Lower leg skin (tissue), 4 donors: ENCODE results near the gene UGP2. TPM values are rescaled to one million over a fixed set of nuclear protein-coding genes. Genes with fewer than 3 reads are reported as not detected.

Source experiments
- DNase-seq, 2 donors: peaks; one replicate each; pipeline ENCODE4 v3.0.0-alpha.2; 2019; ENCODE audit warnings: low spot score in 2 of 2
- H3K4me3 ChIP-seq: fragments of 200-600 bp; sonication (generic); 2 replicates; pipeline ENCODE4 v1.5.1; 2017; ENCODE audit warnings: mild to moderate bottlenecking, low read depth; ENCODE audit not compliant: poor library complexity, severe bottlenecking
- CTCF ChIP-seq, 3 donors: fragments of 450-650 bp; IDR thresholded peaks; one replicate each; pipeline ENCODE4 v1.5.1; 2016; ENCODE audit warnings: antibody characterized with exemption in 3 of 3, mild to moderate bottlenecking in 3 of 3, moderate library complexity in 2 of 3
- POLR2A ChIP-seq, 2 donors: fragments of 450-650 bp; IDR thresholded peaks; one replicate each; pipeline ENCODE4 v1.6.1; 2016 to 2017; ENCODE audit warnings: antibody characterized with exemption in 2 of 2, mild to moderate bottlenecking in 1 of 2, moderate library complexity in 1 of 2
- WGBS, 2 donors: methylation state at CpG; one replicate each; pipeline ENCODE4 v1.1.5; 2018; 5-methylcytosine and 5-hydroxymethylcytosine counted together
- intact Hi-C: fragments of 100-400 bp; cut with DNase I; formaldehyde crosslinking; loops from one replicate; pipeline ENCODE4 v1.15.0; 2023; ENCODE audit warnings: low total_unique reads
- total RNA-seq, 4 donors: library from RNA; depleted of rRNA; stranded (reverse); fragments of >200 nt; gene quantifications; one replicate each; pipeline ENCODE4 v1.1.0, GENCODE V29; 2016

Gene UGP2
- total RNA-seq, 4 donors from 2014 or later: 61.1 to 153 (median 92.7) TPM

GRCh38 chr2:63831176-63831575, 10.5 kb upstream of the UGP2 start:
- DNase-seq: no peak
- intact Hi-C loops: no loop called here
- TF ChIP-seq CTCF (IDR thresholded peaks at IDR 0.05) (no peak), POLR2A (IDR thresholded peaks at IDR 0.05) (no peak)
- H3K4me3 ChIP-seq: no peak overlapping the region
- WGBS, 2 donors: 85 to 89% methylated on average over 1 of the region's 1 CpG

- 86 to 88% methylated on average over 2 of the region's 2 CpGs for WGBS, 2 donors
- intact Hi-C loops: no loop called here
- DNase-seq: no peak
- TF ChIP-seq CTCF (IDR thresholded peaks at IDR 0.05) (no peak), POLR2A (IDR thresholded peaks at IDR 0.05) (no peak)
- H3K4me3 ChIP-seq: no peak overlapping the region
These were observed 7.3 kb upstream of the UGP2 start for GRCh38 chr2:63834401-63834800.

- WGBS, 2 donors: 57 to 62% methylated on average over 2 of the region's 2 CpGs
- intact Hi-C loops: no loop called here
- no peak overlapping the region for H3K4me3 ChIP-seq
- no peak for DNase-seq
- TF ChIP-seq CTCF (IDR thresholded peaks at IDR 0.05): no peak
- TF ChIP-seq POLR2A (IDR thresholded peaks at IDR 0.05): no peak
These were observed 4.6 kb upstream of the UGP2 start for GRCh38 chr2:63837036-63837594.

- WGBS, 2 donors: 8 to 10% methylated on average over 24 of the region's 24 CpGs
- intact Hi-C loops: no loop called here
- no peak for DNase-seq
- TF ChIP-seq POLR2A (IDR thresholded peaks at IDR 0.05) (no peak), CTCF (IDR thresholded peaks at IDR 0.05) (no peak)
- peak overlapping the region; percentile 51 for H3K4me3 ChIP-seq
These were observed 1.5 kb upstream of the UGP2 start for GRCh38 chr2:63840081-63840784.

GRCh38 chr2:63840785-63841253, 877 bp upstream of the UGP2 start:
- intact Hi-C loops: no loop called here
- peak overlapping the region; percentile 96 for H3K4me3 ChIP-seq
- TF ChIP-seq CTCF (IDR thresholded peaks at IDR 0.05) (peak in 1 of 3 donors; percentile 45), POLR2A (IDR thresholded peaks at IDR 0.05) (peak in 1 of 2 donors; percentile 88)
- 0% methylated on average over 32 to 34 of the region's 34 CpGs for WGBS, 2 donors
- DNase-seq: peak; percentile 99 to 100
